NT2/D1 (cell line): ENCODE data around the gene SMIM38.
"Not testable (repeated sequence)": the region's sequence is repeated elsewhere in the genome, so short reads cannot be mapped to it uniquely, and the experiment has no call there.

Experiments used
- DNase-seq: peaks from one replicate; pipeline ENCODE4 v3.0.0-alpha.2; 2011; ENCODE audit warnings: low read depth, low spot score
- H3K27me3 ChIP-seq: 2 replicates; pipeline ENCODE4 v1.6.0; 2011; ENCODE audit warnings: mild to moderate bottlenecking; ENCODE audit not compliant: insufficient read length, insufficient read depth
- H3K36me3 ChIP-seq: 2 replicates; pipeline ENCODE4 v1.6.1; 2011; ENCODE audit warnings: mild to moderate bottlenecking, low read length, mixed read lengths; ENCODE audit not compliant: insufficient read depth, insufficient read length
- H3K4me1 ChIP-seq: 2 replicates; pipeline ENCODE4 v1.5.1; 2011; ENCODE audit not compliant: insufficient read depth, insufficient read length
- H3K4me3 ChIP-seq: 2 replicates; pipeline ENCODE4 v1.5.1; 2011; ENCODE audit warnings: low read depth; ENCODE audit not compliant: insufficient read length
- H3K9ac ChIP-seq: 2 replicates; pipeline ENCODE4 v1.6.0; 2011; ENCODE audit warnings: low read depth; ENCODE audit not compliant: insufficient read length
- H3K9me3 ChIP-seq: 2 replicates; pipeline ENCODE4 v1.5.1; 2011; ENCODE audit warnings: mild to moderate bottlenecking, low read length; ENCODE audit not compliant: insufficient read depth
- SUZ12 ChIP-seq: IDR thresholded peaks from 2 replicates; pipeline ENCODE4 v1.6.1; 2011; ENCODE audit not compliant: insufficient read length, insufficient read depth; ENCODE audit errors: extremely low read depth
- YY1 ChIP-seq: IDR thresholded peaks from 2 replicates; pipeline ENCODE4 v1.6.1; 2011; ENCODE audit not compliant: insufficient read length, insufficient read depth
- ZNF274 ChIP-seq: IDR thresholded peaks from 2 replicates; pipeline ENCODE4 v1.6.1; 2011; ENCODE audit warnings: mild to moderate bottlenecking, low read depth, low read length

SMIM38 gene

DNA sequence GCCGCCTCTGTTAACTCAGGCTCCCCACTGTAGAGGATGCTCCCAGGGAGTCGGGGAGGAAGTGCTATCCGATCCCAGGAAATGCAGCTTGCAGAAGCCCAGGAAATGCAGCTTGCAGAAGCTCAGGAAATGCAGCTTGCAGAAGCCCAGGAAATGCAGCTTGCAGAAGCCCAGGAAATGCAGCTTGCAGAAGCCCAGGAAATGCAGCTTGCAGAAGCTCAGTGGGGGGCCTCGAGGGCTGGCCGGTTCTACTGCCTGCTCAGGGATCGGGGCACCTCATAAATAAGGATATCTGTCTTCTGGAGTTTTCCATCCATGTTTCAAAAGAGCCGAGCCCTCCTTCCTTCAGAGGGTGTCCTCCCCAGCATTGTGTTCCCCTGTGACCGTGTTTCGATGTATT is 25.1 kb upstream of the SMIM38 start:
- peaks cover 15% of the 10 kb centered on the region for H3K9me3 ChIP-seq
- no peak overlapping the region for H3K4me3 ChIP-seq
- TF ChIP-seq ZNF274 = no peak
- no peak for TF ChIP-seq SUZ12
- TF ChIP-seq YY1 = no peak
- DNase-seq = no peak
- H3K27me3 ChIP-seq = no peaks in the 10 kb centered on the region
- H3K36me3 ChIP-seq = no peaks in the 10 kb centered on the region
- H3K9ac ChIP-seq = peak overlapping the region; percentile 17
- H3K4me1 ChIP-seq = peaks cover 15% of the 10 kb centered on the region

- Histone ChIP-seq H3K9ac (peak overlapping the region; percentile 17), H3K9me3 (peaks cover 15% of the 10 kb centered on the region), H3K27me3 (no peaks in the 10 kb centered on the region), H3K36me3 (no peaks in the 10 kb centered on the region), H3K4me1 (peaks cover 11% of the 10 kb centered on the region), H3K4me3 (no peak overlapping the region)
- no peak for DNase-seq
- TF ChIP-seq ZNF274 (no peak), YY1 (no peak), SUZ12 (no peak)
Observed at GRCh38 chr11:69131121-69131566, 24.6 kb upstream of the SMIM38 start.

DNA sequence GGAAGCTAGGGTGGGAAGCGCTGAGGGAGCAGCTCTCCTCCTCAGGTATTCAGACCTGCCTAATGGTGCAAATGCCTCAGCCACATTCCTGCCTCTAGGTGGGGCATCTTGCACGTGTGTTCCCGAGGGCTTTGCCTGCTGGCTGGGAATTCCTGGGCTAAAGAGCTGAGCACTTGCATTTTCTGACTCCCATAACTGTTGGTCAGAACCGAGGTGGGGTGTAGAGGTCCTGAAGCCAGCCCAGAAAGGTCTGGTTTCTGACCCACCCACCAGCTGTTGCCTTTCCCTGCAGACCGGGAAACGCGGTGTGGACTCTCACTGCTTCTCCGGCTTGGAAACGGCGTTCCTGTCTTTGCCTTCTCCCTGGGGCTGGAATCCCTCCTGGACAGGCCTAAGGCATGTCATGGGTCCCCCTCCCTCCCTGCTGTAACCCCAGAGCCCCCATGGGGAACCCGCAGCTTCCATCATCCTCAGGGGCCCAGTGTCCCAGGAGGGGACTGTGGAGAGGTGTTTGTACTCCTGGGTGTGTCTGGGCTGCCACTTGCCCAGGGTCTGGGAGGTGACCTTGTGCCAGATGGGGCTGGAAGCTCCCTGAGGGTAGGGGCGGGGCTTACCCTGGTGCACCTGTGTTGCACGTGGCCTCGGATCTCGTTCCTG is 24.0 kb upstream of the SMIM38 start:
- no peak for TF ChIP-seq ZNF274
- TF ChIP-seq SUZ12 = no peak
- TF ChIP-seq YY1 = no peak
- no peak overlapping the region for H3K4me3 ChIP-seq
- H3K9ac ChIP-seq = peak overlapping the region; percentile 18
- H3K9me3 ChIP-seq = peaks cover 15% of the 10 kb centered on the region
- peak; percentile 94 for DNase-seq
- H3K4me1 ChIP-seq = peaks cover 7% of the 10 kb centered on the region
- no peaks in the 10 kb centered on the region for H3K27me3 ChIP-seq
- H3K36me3 ChIP-seq = no peaks in the 10 kb centered on the region

DNA sequence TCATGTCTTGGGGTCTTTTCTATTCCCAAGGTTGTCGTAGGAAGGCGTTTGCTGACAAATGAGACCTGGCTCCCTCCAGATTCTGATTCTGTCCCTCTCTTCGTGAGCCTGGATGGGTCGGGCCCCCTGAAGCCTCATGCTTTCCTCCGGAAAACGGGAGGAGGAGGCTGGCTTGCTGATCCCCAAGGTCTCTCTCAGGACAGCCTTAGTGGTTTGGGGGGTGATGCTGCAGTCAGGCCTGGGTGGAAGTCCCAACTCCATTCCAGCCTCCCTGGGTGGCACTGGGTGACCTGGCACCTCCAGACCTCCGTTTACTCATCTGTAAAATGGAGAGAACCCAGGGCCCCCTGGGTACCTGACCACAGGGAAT is 23.4 kb upstream of the SMIM38 start:
- peaks cover 7% of the 10 kb centered on the region for H3K4me1 ChIP-seq
- H3K27me3 ChIP-seq = no peaks in the 10 kb centered on the region
- DNase-seq = no peak
- H3K9ac ChIP-seq = peak overlapping the region; percentile 18
- no peak overlapping the region for H3K4me3 ChIP-seq
- H3K9me3 ChIP-seq = peaks cover 15% of the 10 kb centered on the region
- H3K36me3 ChIP-seq = no peaks in the 10 kb centered on the region
- TF ChIP-seq ZNF274 = no peak
- TF ChIP-seq YY1 = no peak
- no peak for TF ChIP-seq SUZ12

DNA sequence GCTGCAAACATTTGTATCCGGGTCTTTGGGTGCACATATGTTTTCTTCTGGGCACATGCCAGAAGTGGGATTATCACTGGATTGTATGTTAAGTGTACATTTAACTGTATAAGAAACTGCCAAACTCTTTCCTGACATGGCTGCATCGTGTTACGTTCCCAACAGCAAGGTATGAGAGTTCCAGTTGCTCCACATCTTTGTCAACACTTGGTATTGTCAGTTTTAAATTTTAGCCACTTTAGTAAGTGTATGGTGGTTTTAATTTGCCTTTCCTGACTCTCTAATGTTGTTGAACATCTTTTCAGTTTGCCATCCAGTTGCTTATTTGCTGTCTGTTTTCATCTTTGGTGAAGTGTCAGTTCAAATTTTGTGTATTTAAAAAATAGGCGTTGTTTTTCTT is 22.5 kb upstream of the SMIM38 start:
- DNase-seq = no peak
- TF ChIP-seq ZNF274 (no peak), SUZ12 (no peak), YY1 (no peak)
- Histone ChIP-seq H3K9me3 (peaks cover 15% of the 10 kb centered on the region), H3K4me1 (peaks cover 7% of the 10 kb centered on the region), H3K4me3 (no peak overlapping the region), H3K9ac (no peak overlapping the region), H3K27me3 (no peaks in the 10 kb centered on the region), H3K36me3 (no peaks in the 10 kb centered on the region)

DNA sequence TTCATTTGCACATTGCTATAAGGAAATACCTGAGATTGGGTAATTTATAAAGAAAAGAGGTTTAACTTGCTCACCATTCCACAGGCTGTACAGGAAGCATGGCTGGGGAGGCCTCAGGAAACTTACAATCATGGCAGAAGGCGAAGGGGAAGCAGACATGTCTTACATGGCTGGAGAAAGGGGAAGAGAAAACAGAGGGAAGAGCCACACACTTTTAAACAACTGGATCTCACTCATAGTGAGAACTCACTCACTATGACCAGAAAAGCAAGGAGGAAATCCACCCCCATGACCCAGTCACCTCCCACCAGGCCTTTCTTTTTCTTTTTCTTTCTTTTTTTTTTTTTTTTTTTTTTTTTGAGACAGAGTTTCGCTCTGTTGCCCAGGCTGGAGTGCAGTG is 21.6 kb upstream of the SMIM38 start:
- DNase-seq, H3K9me3 ChIP-seq, H3K4me1 ChIP-seq: not testable (repeated sequence)

DNA sequence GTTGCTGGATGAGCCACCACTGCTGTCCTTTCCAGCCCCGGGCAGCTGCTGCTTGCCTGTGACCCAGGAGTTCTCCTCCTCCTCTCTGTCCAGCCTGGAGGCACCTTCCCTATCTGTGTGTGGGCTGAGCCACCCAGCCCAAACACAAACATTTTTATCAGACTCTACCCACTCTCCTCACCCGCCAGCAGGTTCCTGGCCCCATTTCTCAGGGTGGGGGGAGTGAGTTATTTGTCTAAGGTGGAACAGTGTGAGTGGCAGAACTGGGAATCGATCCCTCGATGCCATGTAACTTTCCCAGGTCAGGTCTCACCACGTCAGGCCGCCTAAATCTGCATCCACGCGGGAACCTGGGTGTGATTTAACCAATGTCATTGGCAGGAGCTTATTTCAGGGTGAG is 20.8 kb upstream of the SMIM38 start:
- Histone ChIP-seq H3K9me3 (peaks cover 10% of the 10 kb centered on the region), H3K4me1 (peaks cover 7% of the 10 kb centered on the region), H3K9ac (no peak overlapping the region), H3K27me3 (no peaks in the 10 kb centered on the region), H3K4me3 (no peak overlapping the region), H3K36me3 (no peaks in the 10 kb centered on the region)
- TF ChIP-seq SUZ12 (no peak), YY1 (no peak), ZNF274 (no peak)
- DNase-seq = no peak

More for the DNA sequence above, 21.6 kb upstream of the SMIM38 start:
- H3K4me3 ChIP-seq, H3K9ac ChIP-seq, H3K27me3 ChIP-seq, H3K36me3 ChIP-seq: not testable (repeated sequence)
